ENCODE measurements around the gene INSYN1. TPM values are rescaled to one million over a fixed set of nuclear protein-coding genes. Genes with fewer than 3 reads are reported as not detected.

INSYN1 gene
- total RNA-seq, 1 donor from 2014 or later: 0.82 TPM

DNA sequence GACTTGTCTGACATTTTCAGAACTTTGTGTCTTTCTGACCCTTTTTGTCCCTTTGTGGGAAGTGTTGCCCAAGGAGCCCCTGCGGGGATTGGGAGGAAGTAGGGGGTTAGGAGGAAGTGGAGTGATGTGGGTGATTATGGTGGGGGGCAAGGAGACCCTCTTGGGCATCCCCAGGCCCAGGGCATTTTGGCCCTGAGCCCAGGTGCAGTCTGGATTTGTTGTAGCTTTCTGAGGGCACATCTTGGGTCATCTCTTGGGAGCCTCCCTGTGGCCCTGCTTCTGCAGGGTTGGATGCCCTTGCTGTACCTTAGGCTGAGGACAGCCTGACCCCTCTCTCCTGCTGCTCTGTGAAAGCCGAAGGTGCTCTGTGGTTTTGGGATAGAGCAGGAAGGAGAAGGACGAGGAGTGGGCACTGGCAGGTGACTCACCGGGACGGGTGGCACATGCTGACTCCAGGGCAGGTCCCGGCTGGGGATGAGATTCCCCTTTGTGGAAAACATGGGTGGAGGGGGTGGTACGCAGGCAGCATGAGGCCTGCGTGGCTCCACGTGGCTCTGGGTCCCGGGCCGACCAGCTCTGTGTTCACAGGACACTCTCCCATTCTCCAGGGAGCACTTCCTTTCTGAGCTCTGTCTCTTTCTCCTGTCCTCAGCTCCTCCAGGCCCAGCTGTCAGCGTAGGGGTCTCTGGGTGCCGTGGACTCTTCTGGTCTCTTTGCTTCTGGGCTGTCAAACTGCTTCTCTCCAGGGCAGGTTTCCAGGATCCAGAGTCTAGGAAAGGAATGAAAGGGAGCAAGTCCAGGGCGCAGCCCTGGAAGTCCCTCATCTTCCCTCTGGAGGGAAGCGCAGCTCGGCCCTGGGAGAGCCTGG lies 57.1 kb downstream of the INSYN1 start:
- no peak for DNase-seq (ENCODE audit: extremely low read depth, low read depth, low spot score)

DNA sequence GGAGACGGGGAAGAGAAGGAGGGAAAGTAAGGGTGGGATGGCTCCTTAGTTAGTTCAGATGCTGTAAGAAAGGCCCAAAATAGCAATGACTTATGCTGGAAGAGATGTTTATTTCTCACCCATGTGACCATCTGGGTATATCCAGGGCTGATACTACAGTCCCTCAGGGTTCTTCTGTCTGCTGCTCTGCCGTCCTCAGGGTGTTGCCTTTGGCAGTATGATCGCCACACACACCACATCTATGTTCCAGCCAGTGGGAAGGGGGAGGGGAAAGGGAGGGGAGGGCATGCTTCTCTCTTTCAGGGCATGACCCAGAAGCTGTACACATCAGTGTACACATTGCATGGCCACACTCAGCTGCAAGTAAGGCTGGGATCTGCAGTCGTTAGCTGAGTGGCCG lies 58.7 kb downstream of the INSYN1 start:
- DNase-seq (ENCODE audit: extremely low read depth, low read depth, low spot score): no peak

DNA sequence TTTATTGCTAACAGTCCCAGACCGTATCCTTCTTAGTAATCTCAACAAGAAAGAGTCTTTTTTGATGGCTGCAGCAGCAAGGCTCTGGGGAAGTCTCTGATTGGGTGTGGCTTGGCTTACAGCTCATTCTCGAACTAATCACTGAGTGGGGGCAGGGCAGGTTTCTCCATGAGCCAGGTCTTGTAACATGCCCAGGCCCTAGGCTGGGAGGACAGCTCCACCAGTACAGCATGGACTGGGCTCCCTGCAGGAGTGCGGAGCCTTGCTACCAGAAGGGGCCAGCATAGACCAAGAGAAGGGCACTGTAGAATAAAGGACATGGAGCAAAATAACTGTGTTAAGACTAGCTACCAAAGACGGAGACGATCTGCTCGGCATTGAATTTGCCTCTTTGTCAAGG lies 61.8 kb downstream of the INSYN1 start:
- no peak for DNase-seq (ENCODE audit: extremely low read depth, low read depth, low spot score)

DNA sequence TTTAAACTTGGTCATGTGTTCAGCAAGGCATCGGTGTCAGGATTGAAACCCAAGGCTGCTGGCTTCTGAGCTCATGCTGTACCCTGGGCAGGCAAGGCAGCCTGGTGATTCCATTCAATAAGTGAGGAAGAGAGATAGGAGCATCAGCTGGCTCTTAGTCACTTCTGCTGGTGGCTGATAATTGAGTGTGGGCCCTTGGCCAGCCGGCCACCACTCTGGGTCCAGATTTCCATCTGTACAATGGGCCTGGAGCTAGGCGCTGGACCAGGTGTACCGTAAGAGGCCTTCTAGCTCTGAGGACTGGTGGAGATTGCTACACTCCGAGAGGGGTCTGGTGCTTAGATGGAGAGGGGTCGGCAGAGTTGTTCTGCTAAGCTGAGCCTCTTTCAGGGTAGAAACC lies 64.7 kb downstream of the INSYN1 start:
- DNase-seq (ENCODE audit: extremely low read depth, low read depth, low spot score): no peak

DNA sequence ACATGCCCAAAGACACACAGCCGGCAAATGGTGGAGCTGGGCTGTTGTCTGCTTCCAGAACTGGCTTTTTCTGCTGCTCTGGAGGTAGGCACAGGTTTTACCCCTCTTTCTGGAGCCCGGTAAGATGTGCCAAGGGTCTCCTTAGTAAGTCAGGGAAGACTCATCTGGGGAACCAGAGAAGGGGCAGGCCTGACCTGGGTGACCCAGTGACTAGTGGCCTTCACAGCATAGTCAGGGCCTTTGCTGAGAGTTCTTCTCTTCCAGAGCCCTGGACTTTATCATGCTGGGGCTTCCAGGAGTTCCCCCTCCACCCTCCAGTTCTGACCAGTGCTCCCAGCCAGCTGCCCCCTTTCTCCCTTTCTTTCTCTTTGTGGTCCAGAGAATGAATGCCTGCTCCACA lies 65.8 kb downstream of the INSYN1 start:
- no peak for DNase-seq (ENCODE audit: extremely low read depth, low read depth, low spot score)

DNA sequence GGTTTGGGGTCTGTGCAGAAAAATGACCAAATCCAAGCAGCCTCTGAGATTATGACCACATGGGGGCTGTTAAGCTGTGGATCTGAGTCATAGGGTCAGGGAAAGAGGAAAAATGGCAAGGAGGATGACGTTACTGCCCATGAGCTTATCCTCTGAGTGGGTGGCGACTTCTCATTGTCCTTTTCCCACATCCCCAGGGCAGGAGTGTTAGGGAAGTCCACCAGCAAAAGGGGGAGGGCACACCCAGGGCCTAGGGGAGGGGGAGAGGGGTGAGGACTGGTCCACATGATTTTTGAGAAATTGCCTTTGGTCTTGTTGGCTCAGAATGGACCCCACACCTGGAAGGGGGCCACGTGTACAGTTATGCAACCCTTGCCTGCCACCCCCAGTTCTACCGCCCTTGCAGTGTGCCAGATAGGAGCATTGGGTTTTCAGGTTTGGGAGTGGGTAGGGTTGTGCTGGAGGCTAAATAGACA lies 66.3 kb downstream of the INSYN1 start:
- DNase-seq (ENCODE audit: extremely low read depth, low read depth, low spot score): peak; percentile 72

DNA sequence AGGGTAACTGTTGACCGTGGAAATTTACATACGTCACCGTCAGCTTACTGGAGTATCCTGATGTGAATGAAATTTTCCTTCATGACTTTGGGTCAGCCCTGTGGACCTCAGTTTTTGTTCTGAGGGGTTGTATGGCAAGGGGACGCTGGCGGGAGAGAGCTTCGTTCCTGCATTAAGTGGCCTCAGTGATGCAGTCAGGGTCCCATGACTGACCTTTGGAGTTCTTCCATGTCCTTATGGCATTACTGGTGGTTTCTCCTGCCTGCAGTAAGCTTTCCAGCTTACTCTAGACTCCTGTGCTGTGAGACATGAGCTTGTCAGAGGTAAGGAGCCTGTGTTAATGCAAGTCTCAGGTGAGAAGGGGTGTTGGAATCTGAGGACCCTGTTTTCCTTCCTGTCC lies 67.2 kb downstream of the INSYN1 start:
- no peak for DNase-seq (ENCODE audit: extremely low read depth, low read depth, low spot score)

Other genes with a start within 250 kb of the INSYN1 start
- 82.1 and 147 TPM in 2 replicates for gene NPTN, start 120.0 kb downstream of the INSYN1 start, total RNA-seq
- 179 and 224 TPM in 2 replicates for gene CD276, start 69.0 kb downstream of the INSYN1 start, total RNA-seq
- gene TBC1D21, start 120.2 kb upstream of the INSYN1 start, total RNA-seq: not detected in 2 replicates
- 35.5 and 37.7 TPM in 2 replicates for gene LOXL1, start 173.1 kb upstream of the INSYN1 start, total RNA-seq
- 13.4 and 14.6 TPM in 2 replicates for gene STOML1, start 238.9 kb upstream of the INSYN1 start, total RNA-seq
- 196 and 216 TPM in 2 replicates for gene PML, start 241.4 kb upstream of the INSYN1 start, total RNA-seq

All from glomerular endothelial cell (primary cell).